ENCODE results near the gene CFHR3.
"Not testable (repeated sequence)": the region's sequence is repeated elsewhere in the genome, so short reads cannot be mapped to it uniquely, and the experiment has no call there.

The CFHR3 gene

DNA sequence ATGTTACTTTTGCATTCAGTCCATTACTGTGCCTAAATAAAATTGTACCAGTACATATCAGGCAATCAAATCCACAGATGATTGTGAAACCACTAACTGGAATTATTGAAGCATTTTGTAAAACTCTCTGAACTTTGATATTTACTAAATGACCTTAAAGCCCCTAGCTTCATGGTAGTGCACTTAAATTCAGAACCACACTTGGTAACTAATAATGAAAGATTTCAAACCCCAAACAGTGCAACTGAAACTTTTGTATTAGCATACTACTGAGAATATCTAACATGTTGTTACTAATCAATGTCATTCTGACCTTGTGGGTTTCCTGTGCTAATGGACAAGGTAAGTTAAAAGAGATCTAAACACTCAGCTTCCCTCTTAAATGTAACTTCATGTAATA is at the start of gene CFHR3:
Gene CFHR3 (plus strand): TSS at position 238 of the 400 bp plus-strand sequence. CDS start 47 bp downstream, at position 285.
- DNase-seq, result no peak

GRCh38 chr1:196732526-196732925 is 42.1 kb upstream of the CFHR3 start:
- no peak for DNase-seq

- DNase-seq, result no peak
These were observed 41.3 kb upstream of the CFHR3 start for GRCh38 chr1:196733091-196733970.

DNA sequence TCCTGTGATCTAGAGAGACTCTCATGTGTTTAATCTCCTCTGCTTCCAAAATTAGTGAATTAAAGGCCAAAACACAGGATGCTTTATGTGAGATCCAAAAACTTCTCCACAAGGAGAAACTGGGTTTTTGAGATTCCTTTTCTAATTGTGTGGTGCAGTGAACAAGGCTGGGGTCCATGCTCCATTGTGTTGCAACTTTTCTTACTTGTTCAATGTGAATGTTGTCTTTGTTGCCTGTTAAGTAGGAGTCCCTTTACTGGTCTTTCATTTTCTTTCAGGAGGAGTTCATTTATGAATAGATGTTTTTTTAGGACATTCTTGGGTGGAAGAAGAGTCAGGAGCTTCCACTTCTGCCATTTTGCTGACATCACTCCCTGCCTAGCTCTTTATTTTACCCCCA is 40.6 kb upstream of the CFHR3 start:
- no peak for DNase-seq

DNA sequence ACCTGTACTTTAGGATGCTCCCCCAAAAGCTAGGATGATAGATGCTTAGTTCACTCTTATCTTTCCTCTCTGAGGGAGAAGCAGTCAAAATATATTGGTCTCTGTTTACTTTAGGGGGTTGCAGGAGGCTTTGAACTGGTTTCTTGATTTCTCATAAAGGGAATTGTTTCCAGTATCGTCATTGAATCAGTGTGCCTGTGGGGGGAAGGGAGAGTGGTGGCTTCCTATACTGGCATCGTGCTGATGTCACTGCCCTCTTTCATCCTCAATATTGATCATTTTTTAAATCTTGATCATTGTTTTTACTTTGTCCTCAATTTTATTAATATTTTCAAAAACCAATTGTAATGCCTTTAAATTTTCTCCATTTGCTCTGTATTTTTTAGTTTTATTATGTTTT is 40.2 kb upstream of the CFHR3 start:
- DNase-seq, result no peak

DNA sequence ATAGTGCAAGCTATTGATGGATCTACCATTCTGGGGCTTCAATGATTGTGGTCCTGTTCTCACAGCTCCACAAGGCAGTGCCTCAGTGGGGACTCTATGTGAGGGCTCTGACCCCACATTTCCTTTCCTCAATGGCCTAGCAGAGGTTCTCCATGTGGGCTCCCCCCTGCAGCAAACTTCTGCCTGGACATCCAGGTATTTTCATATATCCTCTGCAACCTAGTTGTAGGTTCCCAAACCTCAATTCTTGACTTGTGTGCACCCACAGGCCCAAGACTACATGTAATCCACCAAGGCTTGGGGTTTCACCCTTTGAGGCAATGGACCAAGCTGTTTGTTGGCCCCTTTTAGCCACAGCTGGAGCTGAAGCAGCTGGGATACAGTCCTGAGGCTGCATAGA is 35.9 kb upstream of the CFHR3 start:
- no peak for DNase-seq

- peak; percentile 10 to 58 for DNase-seq
These were observed 31.4 kb upstream of the CFHR3 start for GRCh38 chr1:196743244-196743643.

DNA sequence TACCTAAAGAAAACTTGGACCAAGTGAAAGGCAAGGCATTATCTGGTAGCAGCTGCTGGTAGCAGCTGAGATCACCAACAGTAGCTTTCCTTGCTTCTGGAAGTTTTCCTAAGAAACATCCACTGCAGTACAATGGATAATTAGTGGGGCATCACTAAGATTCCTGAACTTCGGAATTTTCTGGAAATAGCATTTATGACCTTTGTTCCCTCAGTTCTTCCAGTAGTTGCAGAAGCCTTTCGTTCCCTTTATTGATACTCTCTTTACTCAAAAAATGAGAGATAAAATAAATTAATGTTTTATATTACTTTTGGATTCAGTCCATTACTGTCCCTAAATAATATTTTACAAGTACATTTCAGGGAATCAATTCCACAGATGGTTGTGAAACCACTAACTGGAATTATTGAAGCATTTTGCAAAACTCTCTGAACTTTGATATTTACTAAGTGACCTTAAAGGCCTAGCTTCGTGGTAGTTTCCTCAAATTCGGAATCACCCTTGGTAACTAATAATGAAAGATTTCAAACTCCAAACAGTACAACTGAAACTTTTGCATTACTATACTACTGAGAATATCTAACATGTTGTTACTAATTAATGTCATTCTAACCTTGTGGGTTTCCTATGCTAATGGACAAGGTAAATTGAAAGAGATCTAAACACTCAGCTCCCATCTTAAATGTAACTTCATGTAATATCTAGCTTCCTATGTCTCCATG is 9.5 kb upstream of the CFHR3 start:
- not testable (repeated sequence) for DNase-seq

DNA sequence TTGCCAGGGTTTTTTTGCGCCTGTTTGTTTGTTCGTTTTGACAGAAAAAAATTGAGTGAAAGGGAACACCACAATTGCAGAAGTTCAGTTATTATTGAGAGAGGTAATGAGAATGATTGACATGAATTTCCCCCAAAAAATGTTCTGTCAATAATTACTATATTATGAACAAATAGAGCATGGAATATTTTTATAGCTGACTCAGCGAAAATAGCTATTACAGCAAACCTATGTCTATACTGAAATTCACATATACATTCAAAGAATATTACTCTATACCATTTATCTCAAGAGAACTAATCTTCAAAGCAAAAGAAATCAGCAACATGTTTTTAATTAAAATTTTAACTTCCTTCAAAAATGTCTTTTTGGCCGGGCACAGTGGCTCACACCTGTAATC is 4.8 kb upstream of the CFHR3 start:
- DNase-seq, result not testable (repeated sequence)

GRCh38 chr1:196773713-196774112 is 927 bp upstream of the CFHR3 start:
- no peak for DNase-seq

DNA sequence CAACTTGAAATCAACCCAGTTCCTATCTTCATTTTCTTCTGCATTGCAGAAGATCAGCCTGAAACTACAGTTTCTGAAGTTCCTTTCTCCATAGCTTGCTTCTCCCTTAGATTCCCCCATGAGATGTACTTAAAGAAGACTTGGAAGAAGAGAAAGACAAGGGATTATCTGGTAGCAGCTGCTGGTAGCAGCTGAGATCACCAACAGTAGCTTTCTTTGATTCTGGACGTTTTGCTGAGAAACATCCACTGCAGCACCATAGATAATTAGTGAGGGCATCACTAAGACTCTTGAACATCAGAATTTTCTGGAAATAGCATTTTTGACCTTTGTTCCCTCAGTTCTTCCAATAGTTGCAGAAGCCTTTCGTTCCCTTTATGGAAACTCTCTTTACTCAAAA is 465 bp upstream of the CFHR3 start:
- no peak for DNase-seq

DNA sequence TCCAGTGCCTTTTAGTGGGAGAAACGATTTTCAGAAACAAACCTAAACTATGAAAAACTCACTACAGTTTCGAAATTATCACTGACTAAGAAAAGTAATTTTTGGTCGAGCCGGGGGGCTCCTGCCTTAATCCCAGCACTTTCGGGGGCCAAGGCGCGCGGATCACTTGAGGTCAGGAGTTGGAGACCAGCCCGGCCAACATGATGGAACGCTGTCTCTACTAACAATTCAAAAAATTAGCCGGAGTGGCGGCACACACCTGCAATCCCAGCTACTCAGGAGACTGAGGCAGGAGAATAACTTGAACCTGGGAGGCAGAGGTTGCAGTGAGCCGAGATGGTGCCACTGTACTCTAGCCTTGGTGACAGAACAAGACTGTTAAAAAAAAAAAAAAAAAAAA is 3.0 kb downstream of the CFHR3 start:
- no peak for DNase-seq

DNA sequence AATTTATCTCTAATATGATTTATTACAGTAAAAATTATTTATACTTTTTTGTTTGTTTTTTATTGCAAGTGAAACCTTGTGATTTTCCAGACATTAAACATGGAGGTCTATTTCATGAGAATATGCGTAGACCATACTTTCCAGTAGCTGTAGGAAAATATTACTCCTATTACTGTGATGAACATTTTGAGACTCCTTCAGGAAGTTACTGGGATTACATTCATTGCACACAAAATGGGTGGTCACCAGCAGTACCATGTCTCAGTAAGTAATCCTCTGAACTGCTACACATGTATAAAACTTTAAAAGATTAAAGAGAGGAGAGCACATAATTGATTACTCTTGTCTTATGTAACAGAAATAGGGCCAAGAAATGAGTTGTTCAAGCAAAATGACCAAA is 4.5 kb downstream of the CFHR3 start:
- DNase-seq, result no peak

DNA sequence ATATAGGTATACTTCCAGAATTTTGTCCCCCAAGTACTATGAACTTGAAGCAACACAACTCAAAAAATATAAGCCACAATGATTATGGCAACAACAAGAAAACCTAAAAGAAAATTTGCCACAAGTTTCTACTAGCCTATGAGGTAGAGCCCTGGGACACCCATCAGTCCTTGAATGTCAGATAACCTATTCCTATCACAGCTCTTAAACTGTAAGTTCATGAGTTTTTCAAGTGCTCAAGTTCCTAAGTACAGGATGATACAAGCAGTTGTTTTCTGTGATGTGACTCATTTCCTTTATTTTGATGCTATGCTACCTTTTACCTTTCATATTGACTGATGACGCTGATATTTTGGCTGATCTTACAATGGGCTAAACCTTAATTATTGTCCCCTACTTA is 16.6 kb downstream of the CFHR3 start:
- DNase-seq, result not testable (repeated sequence)

DNA sequence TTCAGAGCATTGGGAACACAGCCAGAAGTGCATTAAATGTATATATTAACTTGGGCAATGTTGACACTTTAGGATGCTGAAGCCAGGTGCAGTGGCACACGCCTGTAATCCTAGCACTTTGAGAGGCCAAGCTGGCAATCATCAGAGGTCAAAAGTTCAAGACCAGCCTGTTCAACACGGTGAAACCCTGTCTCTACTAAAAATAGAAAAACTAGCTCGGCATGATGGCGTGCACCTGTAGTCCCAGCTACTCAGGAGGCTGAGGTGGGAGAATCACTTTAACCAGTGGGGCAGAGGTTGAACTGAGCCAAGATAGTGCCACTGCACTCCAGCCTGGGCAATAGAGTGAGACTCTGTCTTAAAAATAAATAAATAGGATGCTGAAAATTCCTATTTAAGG is 19.5 kb downstream of the CFHR3 start:
- not testable (repeated sequence) for DNase-seq

DNA sequence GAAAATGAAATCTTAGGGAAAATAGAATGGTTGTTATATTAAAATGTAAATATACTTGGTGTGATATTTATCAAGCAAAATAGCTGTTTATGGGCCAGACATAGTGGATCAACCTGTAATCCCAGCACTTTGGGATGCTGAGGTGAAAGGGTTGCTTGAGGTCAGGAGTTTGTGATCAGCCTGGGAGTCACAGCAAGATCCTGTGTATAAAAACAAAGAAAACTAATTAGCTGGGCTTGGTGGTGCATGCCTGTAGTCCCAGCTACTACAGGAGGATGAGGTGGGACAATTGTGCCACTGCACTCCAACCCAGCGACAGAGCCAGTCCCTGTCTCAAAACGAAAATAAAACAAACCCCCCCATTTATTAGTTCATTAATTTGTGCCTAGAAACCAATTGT is 23.3 kb downstream of the CFHR3 start:
- no peak for DNase-seq

- not testable (repeated sequence) for DNase-seq
These were observed 27.3 kb downstream of the CFHR3 start for GRCh38 chr1:196801920-196802319.

- no peak for DNase-seq
These were observed 34.0 kb downstream of the CFHR3 start for GRCh38 chr1:196808529-196809235.

DNA sequence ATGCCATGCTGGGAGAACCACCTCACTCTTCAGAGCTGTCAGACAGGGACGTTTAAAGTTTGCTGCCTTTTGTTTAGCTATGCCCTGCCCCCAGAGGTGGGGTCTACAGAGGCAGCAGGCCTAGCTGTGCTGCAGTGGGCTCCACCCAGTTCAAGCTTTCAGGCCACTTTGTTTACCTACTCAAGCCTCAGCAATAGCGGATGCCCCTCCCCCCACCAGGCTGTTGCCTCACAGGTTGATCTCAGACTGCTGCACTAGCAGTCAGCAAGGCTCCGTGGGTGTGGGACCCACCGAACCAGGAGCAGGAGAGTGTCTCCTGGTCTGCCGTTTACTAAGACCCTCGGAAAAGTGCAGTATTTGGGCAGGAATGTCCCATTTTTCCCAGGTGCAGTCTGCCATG is 42.8 kb downstream of the CFHR3 start:
- not testable (repeated sequence) for DNase-seq

- not testable (repeated sequence) for DNase-seq
These were observed 44.9 kb downstream of the CFHR3 start, which contains the start of gene CFHR1 for GRCh38 chr1:196819531-196819930. CFHR1 (plus strand) TSS chr1:196819731; CDS start chr1:196819845, 114 bp downstream.

GRCh38 chr1:196827860-196828259 is 53.2 kb downstream of the CFHR3 start:
- DNase-seq, result peak; percentile 44 to 64

All from NCI-H526 (cell line).